B cell (primary cell): ENCODE data around the gene COQ8A.

Experiments used
- EZH2 ChIP-seq: IDR thresholded peaks from 2 replicates; pipeline ENCODE4 v1.6.1; 2012; ENCODE audit warnings: borderline replicate concordance, low read depth, mild to moderate bottlenecking, moderate library complexity, low read length; ENCODE audit not compliant: insufficient read depth, poor library complexity, severe bottlenecking
- TF ChIP-seq, protein P1 (sequence below): fragments of 200-600 bp; IDR thresholded peaks from one replicate; pipeline ENCODE4 v1.8.0; 2022; ENCODE audit warnings: antibody characterized with exemption, mild to moderate bottlenecking

- TF ChIP-seq, protein P1, sequence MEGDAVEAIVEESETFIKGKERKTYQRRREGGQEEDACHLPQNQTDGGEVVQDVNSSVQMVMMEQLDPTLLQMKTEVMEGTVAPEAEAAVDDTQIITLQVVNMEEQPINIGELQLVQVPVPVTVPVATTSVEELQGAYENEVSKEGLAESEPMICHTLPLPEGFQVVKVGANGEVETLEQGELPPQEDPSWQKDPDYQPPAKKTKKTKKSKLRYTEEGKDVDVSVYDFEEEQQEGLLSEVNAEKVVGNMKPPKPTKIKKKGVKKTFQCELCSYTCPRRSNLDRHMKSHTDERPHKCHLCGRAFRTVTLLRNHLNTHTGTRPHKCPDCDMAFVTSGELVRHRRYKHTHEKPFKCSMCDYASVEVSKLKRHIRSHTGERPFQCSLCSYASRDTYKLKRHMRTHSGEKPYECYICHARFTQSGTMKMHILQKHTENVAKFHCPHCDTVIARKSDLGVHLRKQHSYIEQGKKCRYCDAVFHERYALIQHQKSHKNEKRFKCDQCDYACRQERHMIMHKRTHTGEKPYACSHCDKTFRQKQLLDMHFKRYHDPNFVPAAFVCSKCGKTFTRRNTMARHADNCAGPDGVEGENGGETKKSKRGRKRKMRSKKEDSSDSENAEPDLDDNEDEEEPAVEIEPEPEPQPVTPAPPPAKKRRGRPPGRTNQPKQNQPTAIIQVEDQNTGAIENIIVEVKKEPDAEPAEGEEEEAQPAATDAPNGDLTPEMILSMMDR = no peak
- TF ChIP-seq EZH2 = no peak
Measured at GRCh38 chr1:226994586-226995364, 54.7 kb downstream of the COQ8A start.
